BJ (cell line): ENCODE measurements around the gene SCARF2. TPM values are rescaled to one million over a fixed set of nuclear protein-coding genes. Genes with fewer than 3 reads are reported as not detected.

ENCODE experiments used
- CTCF ChIA-PET: fragments of 350-600 bp; formaldehyde crosslinking; extraction: SDS; loops from one replicate; lab custom pipeline; 2021; ENCODE audit warnings: antibody characterized with exemption, inconsistent platforms; lab: Yijun Ruan, JAX
- POLR2A ChIA-PET: fragments of 300-600 bp; sonication (Branson Sonifier 250); formaldehyde crosslinking; extraction: SDS; loops from one replicate; lab custom pipeline; 2021; ENCODE audit warnings: antibody characterized with exemption; lab: Charles Lee
- DNase-seq: peaks from one replicate; pipeline ENCODE4 v3.0.0-alpha.2; 2011; ENCODE audit warnings: low read depth
- H3K27me3 ChIP-seq: 2 replicates; pipeline ENCODE4 v1.6.0; 2011; ENCODE audit warnings: low read length; ENCODE audit not compliant: control insufficient read depth, insufficient read depth
- H3K36me3 ChIP-seq: 2 replicates; pipeline ENCODE4 v1.5.1; 2011; ENCODE audit warnings: low read length; ENCODE audit not compliant: control insufficient read depth, insufficient read depth
- H3K4me3 ChIP-seq: 2 replicates; pipeline ENCODE4 v1.5.1; 2011; ENCODE audit warnings: low read depth, mild to moderate bottlenecking, control low read depth, low read length
- polyA plus RNA-seq: library from polyadenylated mRNA; depleted of rRNA; stranded (reverse); fragments of >200 nt; gene quantifications from 2 replicates; pipeline ENCODE4 v1.2.3, GENCODE V29; 2011
- TF ChIP-seq, protein P1 (sequence below): IDR thresholded peaks from 2 replicates; pipeline ENCODE4 v1.5.1; 2011; ENCODE audit warnings: low read depth, mild to moderate bottlenecking, control low read depth, inconsistent platforms, low read length, moderate library complexity; ENCODE audit not compliant: insufficient read depth

The SCARF2 gene
- polyA plus RNA-seq, 1 experiment: 28.8 TPM

DNA sequence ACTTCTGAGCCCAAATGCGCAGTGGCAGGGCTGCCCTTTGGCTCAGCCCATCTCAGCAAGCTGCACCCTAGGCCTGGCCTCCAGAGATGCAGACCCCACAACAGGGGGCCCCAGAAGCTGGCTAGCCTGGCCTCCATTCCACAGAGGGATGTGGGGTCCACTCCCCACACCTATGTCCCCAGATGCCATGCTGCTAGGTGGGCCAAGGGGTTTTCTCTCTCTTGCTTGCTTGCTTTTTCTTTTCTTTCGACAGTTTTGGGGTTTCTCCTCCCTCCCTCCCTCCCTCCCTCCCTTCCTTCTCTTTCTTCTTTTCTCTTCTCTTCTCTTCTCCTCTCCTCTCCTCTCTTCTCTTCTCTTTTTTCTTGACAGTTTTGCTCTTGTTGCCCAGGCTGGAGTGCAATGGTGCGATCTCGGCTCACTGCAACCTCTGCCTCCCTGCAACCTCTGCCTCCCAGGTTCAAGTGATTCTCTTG lies 9.6 kb downstream of the SCARF2 start:
- no peaks in the 10 kb centered on the region for H3K27me3 ChIP-seq
- H3K4me3 ChIP-seq: no peak overlapping the region
- ChIA-PET CTCF (interaction anchor here (1.1 to 1.5 kb wide), 2 partner anchors 10 to 29 kb away, joined by 3 read pairs; no protein-coding TSS in a partner anchor), POLR2A (no interaction called here)
- no peak for DNase-seq
- TF ChIP-seq, protein P1, sequence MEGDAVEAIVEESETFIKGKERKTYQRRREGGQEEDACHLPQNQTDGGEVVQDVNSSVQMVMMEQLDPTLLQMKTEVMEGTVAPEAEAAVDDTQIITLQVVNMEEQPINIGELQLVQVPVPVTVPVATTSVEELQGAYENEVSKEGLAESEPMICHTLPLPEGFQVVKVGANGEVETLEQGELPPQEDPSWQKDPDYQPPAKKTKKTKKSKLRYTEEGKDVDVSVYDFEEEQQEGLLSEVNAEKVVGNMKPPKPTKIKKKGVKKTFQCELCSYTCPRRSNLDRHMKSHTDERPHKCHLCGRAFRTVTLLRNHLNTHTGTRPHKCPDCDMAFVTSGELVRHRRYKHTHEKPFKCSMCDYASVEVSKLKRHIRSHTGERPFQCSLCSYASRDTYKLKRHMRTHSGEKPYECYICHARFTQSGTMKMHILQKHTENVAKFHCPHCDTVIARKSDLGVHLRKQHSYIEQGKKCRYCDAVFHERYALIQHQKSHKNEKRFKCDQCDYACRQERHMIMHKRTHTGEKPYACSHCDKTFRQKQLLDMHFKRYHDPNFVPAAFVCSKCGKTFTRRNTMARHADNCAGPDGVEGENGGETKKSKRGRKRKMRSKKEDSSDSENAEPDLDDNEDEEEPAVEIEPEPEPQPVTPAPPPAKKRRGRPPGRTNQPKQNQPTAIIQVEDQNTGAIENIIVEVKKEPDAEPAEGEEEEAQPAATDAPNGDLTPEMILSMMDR: no peak
- peaks cover 37% of the 10 kb centered on the region for H3K36me3 ChIP-seq

DNA sequence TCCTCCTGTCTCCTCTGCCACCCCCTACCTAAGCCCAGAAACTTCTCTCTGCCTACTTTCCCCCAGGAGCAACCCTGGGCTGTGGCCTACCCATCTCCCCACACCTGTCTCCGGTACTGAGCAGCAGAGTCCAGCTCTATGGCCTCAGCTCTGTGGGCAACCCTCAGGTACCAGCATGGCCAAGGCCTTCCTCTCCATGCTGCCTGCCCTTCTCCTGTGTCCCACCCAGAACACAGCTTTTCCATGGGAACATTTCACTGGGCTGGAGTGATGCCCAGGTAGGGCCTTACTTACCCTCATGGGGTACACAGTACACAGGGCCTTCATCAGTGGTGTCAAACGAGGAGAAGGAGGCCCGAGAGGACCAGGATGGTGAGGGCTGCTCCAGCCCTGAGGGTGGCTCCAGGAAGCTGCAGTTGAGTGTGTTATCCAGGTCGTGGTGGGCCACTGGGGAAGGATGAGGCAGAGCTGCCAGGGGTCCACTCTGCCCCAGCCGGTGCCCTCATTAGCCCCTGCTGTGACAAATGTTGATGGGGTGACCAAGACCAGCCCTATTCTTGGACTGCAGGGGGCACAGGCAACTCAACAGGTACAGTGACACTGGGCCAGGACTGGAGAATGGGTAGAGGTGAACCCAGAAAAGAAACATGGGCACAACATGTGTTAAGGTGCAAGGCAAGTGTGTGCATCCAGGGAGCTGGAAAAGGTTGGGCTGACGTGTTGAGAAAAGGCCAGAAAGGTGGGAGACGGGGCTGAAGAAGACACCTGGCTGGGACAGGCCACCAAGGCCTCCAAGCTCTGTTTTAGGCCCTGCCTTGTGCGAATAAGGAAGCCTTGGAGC lies 10.3 kb downstream of the SCARF2 start:
- POLR2A ChIA-PET: no interaction called here
- Histone ChIP-seq H3K27me3 (no peaks in the 10 kb centered on the region), H3K4me3 (no peak overlapping the region), H3K36me3 (peaks cover 35% of the 10 kb centered on the region)
- CTCF ChIA-PET: interaction anchor here (1.1 to 1.5 kb wide), 2 partner anchors 9 to 29 kb away, joined by 3 read pairs; no protein-coding TSS in a partner anchor
- DNase-seq: no peak
- TF ChIP-seq, protein P1: no peak

GRCh38 chr22:20426259-20426615 lies 11.4 kb downstream of the SCARF2 start:
- peaks cover 35% of the 10 kb centered on the region for H3K36me3 ChIP-seq
- DNase-seq: no peak
- H3K4me3 ChIP-seq: no peak overlapping the region
- ChIA-PET CTCF (no interaction called here), POLR2A (no interaction called here)
- H3K27me3 ChIP-seq: no peaks in the 10 kb centered on the region
- TF ChIP-seq, protein P1: no peak

- no peak for DNase-seq
- H3K36me3 ChIP-seq: peaks cover 33% of the 10 kb centered on the region
- TF ChIP-seq, protein P1: no peak
- POLR2A ChIA-PET: no interaction called here
- no peaks in the 10 kb centered on the region for H3K27me3 ChIP-seq
- H3K4me3 ChIP-seq: no peak overlapping the region
- CTCF ChIA-PET: no interaction called here
Measured at GRCh38 chr22:20425566-20426258, 11.9 kb downstream of the SCARF2 start.

DNA sequence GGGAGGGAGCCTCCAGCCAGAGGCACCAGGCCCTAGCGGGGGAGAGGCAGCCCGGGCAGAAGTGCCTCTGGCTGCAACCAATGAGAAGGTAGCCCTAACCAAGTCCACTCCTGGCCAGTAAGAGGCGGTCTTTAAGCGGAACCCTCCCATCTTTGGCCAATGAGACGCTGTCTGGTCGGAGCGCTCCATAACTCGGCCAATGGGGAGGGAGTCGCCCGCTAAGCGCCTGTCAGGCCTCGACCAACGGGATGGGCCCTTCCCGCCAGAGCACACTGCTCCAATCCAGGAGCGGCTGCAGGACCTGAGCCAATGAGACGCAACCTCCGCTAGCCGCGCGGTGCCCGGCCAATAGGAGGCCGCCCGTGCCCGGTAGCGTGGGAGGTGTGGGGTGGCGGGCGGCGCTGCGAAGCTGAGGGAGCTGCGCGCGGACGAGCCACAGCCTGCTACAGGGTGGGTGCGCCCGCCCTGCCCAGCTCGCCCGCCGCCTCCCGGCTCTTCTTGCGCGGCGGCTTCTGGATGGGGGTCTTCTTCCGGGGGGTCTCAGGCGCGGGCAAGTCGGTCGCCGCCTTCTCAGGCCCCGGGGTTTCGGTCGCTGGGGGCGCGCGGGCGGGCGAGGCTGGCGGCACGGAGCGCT lies 12.6 kb downstream of the SCARF2 start:
- TF ChIP-seq, protein P1: no peak
- Histone ChIP-seq H3K27me3 (no peaks in the 10 kb centered on the region), H3K36me3 (peaks cover 26% of the 10 kb centered on the region), H3K4me3 (no peak overlapping the region)
- DNase-seq: no peak
- POLR2A ChIA-PET: no interaction called here
- CTCF ChIA-PET: interaction anchor here (1.9 kb wide), 1 partner anchor 31 kb away, joined by 6 read pairs; no protein-coding TSS in a partner anchor
